Upper lobe of left lung (tissue), 4 donors: ENCODE measurements around the gene POU2F2.

Experiments
- CTCF ChIP-seq, 6 experiments: fragments of 450-650 bp in 4 of 6; fragments of 200-600 bp in 2 of 6; sonication (generic) in 2 of 6; IDR thresholded peaks; one replicate each; pipeline ENCODE4 v1.5.1; 2016 to 2019; ENCODE audit warnings: antibody characterized with exemption in 6 of 6
- EP300 ChIP-seq, 4 donors: sonication (generic); formaldehyde crosslinking; IDR thresholded peaks; one replicate each; pipeline ENCODE4 v1.5.1; 2017; ENCODE audit warnings: antibody characterized with exemption in 4 of 4, control low read depth in 2 of 4
- POLR2A ChIP-seq, 4 donors: fragments of 450-650 bp; IDR thresholded peaks; one replicate each; pipeline ENCODE4 v1.5.1; 2016 to 2017; ENCODE audit warnings: antibody characterized with exemption in 4 of 4, mild to moderate bottlenecking in 2 of 4
- POLR2AphosphoS5 ChIP-seq, 2 donors: sonication (generic); formaldehyde crosslinking; IDR thresholded peaks; one replicate each; pipeline ENCODE4 v1.5.1; 2017; ENCODE audit warnings: antibody characterized with exemption in 2 of 2

GRCh38 chr19:42159942-42160341, 27.7 kb upstream of the POU2F2 start:
- no peak for TF ChIP-seq CTCF (IDR thresholded peaks at IDR 0.05)
- no peak for TF ChIP-seq EP300 (IDR thresholded peaks at IDR 0.05)
- TF ChIP-seq POLR2A (IDR thresholded peaks at IDR 0.05) = no peak
- no peak for TF ChIP-seq POLR2AphosphoS5 (IDR thresholded peaks at IDR 0.05)
